ENCODE data around the gene RTRAF.

- TF ChIP-seq CTCF (IDR thresholded peaks at IDR 0.05; ENCODE audit: extremely low read depth in 1 of 2, insufficient read depth in 1 of 2, low read depth in 1 of 2, low read length in 2 of 2) (no peak), EZH2 (IDR thresholded peaks at IDR 0.05; ENCODE audit: borderline replicate concordance, low read depth, low read length, severe bottlenecking) (no peak), POLR2A (IDR thresholded peaks at IDR 0.05; ENCODE audit: low read depth, low read length) (no peak), POLR2AphosphoS5 (IDR thresholded peaks at IDR 0.05; ENCODE audit: insufficient read depth, low read depth, low read length) (no peak), GATA2 (IDR thresholded peaks at IDR 0.05; ENCODE audit: insufficient read depth, insufficient read length, low read depth, low read length) (no peak), MYC (IDR thresholded peaks at IDR 0.05; ENCODE audit: low read depth, low read length) (no peak)
Observed at GRCh38 chr14:52018970-52019369, 29.6 kb downstream of the RTRAF start.

Data from endothelial cell of umbilical vein (primary cell).